Uterus (tissue), 4 donors: Measurements from ENCODE around the gene CCDC61. TPM values are rescaled to one million over a fixed set of nuclear protein-coding genes. Genes with fewer than 3 reads are reported as not detected.

ENCODE experiments used
- DNase-seq, 2 donors: peaks; one replicate each; pipeline ENCODE4 v3.0.0-alpha.2; 2019 to 2020
- H3K27ac ChIP-seq, 2 donors: fragments of 200-600 bp; sonication (generic); 1 replicate in 1 of 2; 2 replicates in 1 of 2; pipeline ENCODE4 v1.5.1; 2016 to 2018
- H3K27me3 ChIP-seq, 2 donors: fragments of 200-600 bp; sonication (generic); one replicate each; pipeline ENCODE4 v1.5.1; 2018 to 2019; ENCODE audit warnings: control low read depth in 1 of 2
- H3K36me3 ChIP-seq, 2 donors: fragments of 200-600 bp; sonication (generic); one replicate each; pipeline ENCODE4 v1.5.1; 2019; ENCODE audit warnings: control low read depth in 1 of 2
- H3K4me1 ChIP-seq, 2 donors: fragments of 200-600 bp; sonication (generic); one replicate each; pipeline ENCODE4 v1.5.1; 2018 to 2019; ENCODE audit warnings: control low read depth in 1 of 2
- H3K4me3 ChIP-seq, 2 donors: fragments of 200-600 bp; sonication (generic); 1 replicate in 1 of 2; 2 replicates in 1 of 2; pipeline ENCODE4 v1.5.1; 2018 to 2019; ENCODE audit warnings: mild to moderate bottlenecking in 1 of 2
- H3K9me3 ChIP-seq, 2 donors: fragments of 200-600 bp; sonication (generic); one replicate each; pipeline ENCODE4 v1.5.1; 2019; ENCODE audit warnings: control low read depth in 1 of 2
- POLR2A ChIP-seq, 2 donors: fragments of 450-650 bp; IDR thresholded peaks; one replicate each; pipeline ENCODE4 v1.6.1; 2016; ENCODE audit warnings: antibody characterized with exemption in 2 of 2, mild to moderate bottlenecking in 1 of 2, moderate library complexity in 1 of 2
- intact Hi-C: fragments of 100-400 bp; cut with DNase I; formaldehyde crosslinking; loops from one replicate; pipeline ENCODE4 v1.15.1; 2023; ENCODE audit warnings: low total_unique reads
- total RNA-seq, 4 donors: library from RNA; depleted of rRNA in 3 of 4; stranded (reverse); fragments of >200 nt in 3 of 4; gene quantifications; one replicate each; pipeline versions ENCODE4 v1.1.0 to v1.2.4, GENCODE V29; 2014 to 2023
- TF ChIP-seq, protein P1 (sequence below), 4 experiments: fragments of 200-600 bp in 2 of 4; fragments of 450-650 bp in 2 of 4; sonication (generic) in 2 of 4; IDR thresholded peaks; one replicate each; pipeline ENCODE4 v1.5.1; 2016 to 2019; ENCODE audit warnings: antibody characterized with exemption in 4 of 4, mild to moderate bottlenecking in 2 of 4, moderate library complexity in 1 of 4
- donor health status: DM: yes; HTN: yes; CAD: no.

Gene CCDC61
- total RNA-seq, 4 donors from 2014 or later = 1.2 to 21.5 (median 10.1) TPM

- intact Hi-C loops = no loop called here
- H3K4me1 ChIP-seq = peaks cover 0 to 7% of the 10 kb centered on the region in 2 donors
- no peaks in the 10 kb centered on the region for H3K27me3 ChIP-seq
- DNase-seq = peak in 1 of 2 donors; percentile 49
- H3K9me3 ChIP-seq = no peaks in the 10 kb centered on the region
- no peak overlapping the region for H3K4me3 ChIP-seq
- no peaks in the 10 kb centered on the region for H3K36me3 ChIP-seq
- no peak overlapping the region for H3K27ac ChIP-seq
- TF ChIP-seq, protein P1, sequence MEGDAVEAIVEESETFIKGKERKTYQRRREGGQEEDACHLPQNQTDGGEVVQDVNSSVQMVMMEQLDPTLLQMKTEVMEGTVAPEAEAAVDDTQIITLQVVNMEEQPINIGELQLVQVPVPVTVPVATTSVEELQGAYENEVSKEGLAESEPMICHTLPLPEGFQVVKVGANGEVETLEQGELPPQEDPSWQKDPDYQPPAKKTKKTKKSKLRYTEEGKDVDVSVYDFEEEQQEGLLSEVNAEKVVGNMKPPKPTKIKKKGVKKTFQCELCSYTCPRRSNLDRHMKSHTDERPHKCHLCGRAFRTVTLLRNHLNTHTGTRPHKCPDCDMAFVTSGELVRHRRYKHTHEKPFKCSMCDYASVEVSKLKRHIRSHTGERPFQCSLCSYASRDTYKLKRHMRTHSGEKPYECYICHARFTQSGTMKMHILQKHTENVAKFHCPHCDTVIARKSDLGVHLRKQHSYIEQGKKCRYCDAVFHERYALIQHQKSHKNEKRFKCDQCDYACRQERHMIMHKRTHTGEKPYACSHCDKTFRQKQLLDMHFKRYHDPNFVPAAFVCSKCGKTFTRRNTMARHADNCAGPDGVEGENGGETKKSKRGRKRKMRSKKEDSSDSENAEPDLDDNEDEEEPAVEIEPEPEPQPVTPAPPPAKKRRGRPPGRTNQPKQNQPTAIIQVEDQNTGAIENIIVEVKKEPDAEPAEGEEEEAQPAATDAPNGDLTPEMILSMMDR (IDR thresholded peaks at IDR 0.05) = no peak
- TF ChIP-seq POLR2A (IDR thresholded peaks at IDR 0.05) = no peak
These were observed 4.4 kb downstream of the CCDC61 start for GRCh38 chr19:45999653-46000121.

GRCh38 chr19:46000491-46001246, 5.4 kb downstream of the CCDC61 start:
- Histone ChIP-seq H3K27ac (no peak overlapping the region), H3K36me3 (no peaks in the 10 kb centered on the region), H3K27me3 (no peaks in the 10 kb centered on the region), H3K4me3 (no peak overlapping the region), H3K4me1 (peaks cover 0 to 7% of the 10 kb centered on the region in 2 donors), H3K9me3 (no peaks in the 10 kb centered on the region)
- no peak for DNase-seq
- TF ChIP-seq POLR2A (IDR thresholded peaks at IDR 0.05) = no peak
- TF ChIP-seq, protein P1 (IDR thresholded peaks at IDR 0.05) = no peak
- intact Hi-C loops = no loop called here

DNA sequence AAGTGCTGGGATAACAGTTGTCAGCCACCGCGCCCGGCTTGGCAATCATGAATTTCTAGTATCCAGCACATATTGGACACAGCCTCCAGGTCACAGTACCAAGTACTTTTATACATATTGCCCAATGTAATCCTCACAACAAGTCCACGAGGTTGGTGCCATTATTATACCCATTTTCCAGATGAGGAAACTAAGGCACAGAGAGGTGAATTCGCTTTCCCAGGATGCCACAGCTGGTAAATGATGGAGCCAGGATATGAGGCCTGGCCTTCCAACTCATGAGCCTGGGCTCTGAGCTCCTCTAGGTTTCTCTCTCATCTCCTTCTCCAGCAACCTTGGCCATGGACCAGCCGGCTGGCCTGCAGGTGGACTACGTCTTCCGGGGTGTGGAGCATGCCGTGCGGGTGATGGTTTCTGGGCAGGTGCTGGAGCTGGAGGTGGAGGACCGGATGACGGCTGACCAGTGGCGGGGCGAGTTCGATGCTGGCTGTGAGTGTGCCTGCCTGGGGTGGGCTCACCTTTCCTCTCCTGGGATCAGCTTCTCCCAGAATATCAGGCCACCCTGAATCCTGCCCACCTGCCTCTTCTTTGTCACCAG, 7.5 kb downstream of the CCDC61 start:
- no peak overlapping the region for H3K4me3 ChIP-seq
- no peak for DNase-seq
- H3K27me3 ChIP-seq = no peaks in the 10 kb centered on the region
- intact Hi-C loops = no loop called here
- no peaks in the 10 kb centered on the region for H3K36me3 ChIP-seq
- TF ChIP-seq, protein P1 (IDR thresholded peaks at IDR 0.05) = no peak
- no peak for TF ChIP-seq POLR2A (IDR thresholded peaks at IDR 0.05)
- H3K27ac ChIP-seq = no peak overlapping the region
- no peaks in the 10 kb centered on the region for H3K9me3 ChIP-seq
- H3K4me1 ChIP-seq = peaks cover 0 to 7% of the 10 kb centered on the region in 2 donors

- Histone ChIP-seq H3K27me3 (no peaks in the 10 kb centered on the region), H3K4me1 (no peaks in the 10 kb centered on the region), H3K36me3 (no peaks in the 10 kb centered on the region), H3K9me3 (no peaks in the 10 kb centered on the region), H3K27ac (no peak overlapping the region), H3K4me3 (no peak overlapping the region)
- DNase-seq = no peak
- no peak for TF ChIP-seq POLR2A (IDR thresholded peaks at IDR 0.05)
- TF ChIP-seq, protein P1 (IDR thresholded peaks at IDR 0.05) = no peak
- intact Hi-C loops = no loop called here
These were observed 11.1 kb downstream of the CCDC61 start for GRCh38 chr19:46006411-46006810.
